DND-41 (cell line): Measurements from ENCODE around the gene MAPK1.

Experiments used
- ATAC-seq: fragments of 200-7000 bp; cut with Tn5 transposase; 3 replicates; pipeline ENCODE4 v1.9.1; 2021; ENCODE audit warnings: low read depth; ENCODE audit not compliant: insufficient read depth
- DNase-seq: peaks from one replicate; pipeline ENCODE4 v3.0.0-alpha.2; 2020
- H2AFZ ChIP-seq: 2 replicates; pipeline ENCODE4 v1.6.0; 2012; ENCODE audit warnings: low read depth, low read length
- H3K27ac ChIP-seq: 2 replicates; pipeline ENCODE4 v1.5.1; 2012; ENCODE audit warnings: low read length, inconsistent platforms
- H3K27me3 ChIP-seq: fragments of 200-600 bp; sonication (generic); 2 replicates; pipeline ENCODE4 v1.6.0; 2012; ENCODE audit warnings: low read length, mild to moderate bottlenecking, inconsistent platforms; ENCODE audit not compliant: insufficient read depth, poor library complexity
- H3K36me3 ChIP-seq: 2 replicates; pipeline ENCODE4 v1.5.1; 2012; ENCODE audit warnings: low read length, inconsistent platforms; ENCODE audit not compliant: insufficient read depth
- H3K4me1 ChIP-seq: 2 replicates; pipeline ENCODE4 v1.5.1; 2012; ENCODE audit warnings: mild to moderate bottlenecking, low read length; ENCODE audit not compliant: insufficient read depth
- H3K4me2 ChIP-seq: 2 replicates; pipeline ENCODE4 v1.6.0; 2012; ENCODE audit warnings: mild to moderate bottlenecking, moderate library complexity, low read length, inconsistent platforms; ENCODE audit not compliant: insufficient read depth
- H3K4me3 ChIP-seq, 2 experiments: fragments of 200-600 bp in 1 of 2; shearing (Covaris generic) in 1 of 2; 2 replicates each; pipeline ENCODE4 v1.5.1; 2012 to 2016; ENCODE audit warnings: inconsistent platforms in 2 of 2, low read length in 2 of 2, mild to moderate bottlenecking in 2 of 2, low read depth in 1 of 2, moderate library complexity in 1 of 2
- H3K79me2 ChIP-seq: 2 replicates; pipeline ENCODE4 v1.6.0; 2012; ENCODE audit warnings: low read length, inconsistent platforms; ENCODE audit not compliant: insufficient read depth
- H3K9ac ChIP-seq: 2 replicates; pipeline ENCODE4 v1.6.0; 2012; ENCODE audit warnings: low read depth, mild to moderate bottlenecking, inconsistent platforms, low read length, moderate library complexity
- H3K9me3 ChIP-seq: 2 replicates; pipeline ENCODE4 v1.5.1; 2012; ENCODE audit warnings: low read length, moderate library complexity, mild to moderate bottlenecking, inconsistent platforms; ENCODE audit not compliant: insufficient read depth, severe bottlenecking
- H4K20me1 ChIP-seq: 2 replicates; pipeline ENCODE4 v1.6.0; 2012; ENCODE audit warnings: low read length; ENCODE audit not compliant: insufficient read depth
- EZH2 ChIP-seq: IDR thresholded peaks from 3 replicates; pipeline ENCODE4 v1.6.1; 2012; ENCODE audit warnings: borderline replicate concordance, low read depth, mild to moderate bottlenecking, moderate library complexity, low read length, inconsistent platforms; ENCODE audit not compliant: severe bottlenecking
- TF ChIP-seq, protein P1 (sequence below): IDR thresholded peaks from 2 replicates; pipeline ENCODE4 v1.5.1; 2012; ENCODE audit warnings: borderline replicate concordance, low read length, moderate library complexity, mild to moderate bottlenecking; ENCODE audit not compliant: poor library complexity, severe bottlenecking; ENCODE audit errors: extremely low read depth

The MAPK1 gene

DNA sequence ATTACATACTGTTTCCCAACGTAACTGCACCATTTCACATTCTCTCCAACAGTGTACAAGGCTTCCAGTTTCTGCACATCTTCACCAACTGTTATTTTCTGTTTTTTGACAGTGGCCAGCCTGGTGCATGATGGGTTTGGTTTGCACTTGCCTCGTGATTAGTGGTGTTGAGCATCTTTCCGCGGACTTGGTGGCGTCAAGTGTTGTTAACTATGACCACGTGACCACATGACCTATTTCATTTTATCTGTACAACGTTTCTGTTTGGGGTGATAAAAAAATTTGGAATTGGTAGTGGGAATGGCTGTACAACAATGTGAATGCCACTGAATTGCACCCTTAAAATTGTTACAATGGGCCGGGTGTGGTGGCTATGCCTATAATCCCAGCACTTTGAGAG is 129.4 kb downstream of the MAPK1 start:
- Histone ChIP-seq H4K20me1 (no peaks in the 10 kb centered on the region), H3K9me3 (no peaks in the 10 kb centered on the region), H3K36me3 (peaks cover 5% of the 10 kb centered on the region; the same call in 1 of the 2 replicates), H3K4me3 (no peak overlapping the region), H3K79me2 (peaks cover 22% of the 10 kb centered on the region), H3K9ac (no peak overlapping the region), H3K27me3 (no peaks in the 10 kb centered on the region), H2AFZ (no peak overlapping the region), H3K4me2 (no peak overlapping the region), H3K27ac (no peak overlapping the region), H3K4me1 (peaks cover 40% of the 10 kb centered on the region)
- no peak for TF ChIP-seq EZH2
- TF ChIP-seq, protein P1, sequence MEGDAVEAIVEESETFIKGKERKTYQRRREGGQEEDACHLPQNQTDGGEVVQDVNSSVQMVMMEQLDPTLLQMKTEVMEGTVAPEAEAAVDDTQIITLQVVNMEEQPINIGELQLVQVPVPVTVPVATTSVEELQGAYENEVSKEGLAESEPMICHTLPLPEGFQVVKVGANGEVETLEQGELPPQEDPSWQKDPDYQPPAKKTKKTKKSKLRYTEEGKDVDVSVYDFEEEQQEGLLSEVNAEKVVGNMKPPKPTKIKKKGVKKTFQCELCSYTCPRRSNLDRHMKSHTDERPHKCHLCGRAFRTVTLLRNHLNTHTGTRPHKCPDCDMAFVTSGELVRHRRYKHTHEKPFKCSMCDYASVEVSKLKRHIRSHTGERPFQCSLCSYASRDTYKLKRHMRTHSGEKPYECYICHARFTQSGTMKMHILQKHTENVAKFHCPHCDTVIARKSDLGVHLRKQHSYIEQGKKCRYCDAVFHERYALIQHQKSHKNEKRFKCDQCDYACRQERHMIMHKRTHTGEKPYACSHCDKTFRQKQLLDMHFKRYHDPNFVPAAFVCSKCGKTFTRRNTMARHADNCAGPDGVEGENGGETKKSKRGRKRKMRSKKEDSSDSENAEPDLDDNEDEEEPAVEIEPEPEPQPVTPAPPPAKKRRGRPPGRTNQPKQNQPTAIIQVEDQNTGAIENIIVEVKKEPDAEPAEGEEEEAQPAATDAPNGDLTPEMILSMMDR: no peak
- DNase-seq (no peak), ATAC-seq (no peak)

DNA sequence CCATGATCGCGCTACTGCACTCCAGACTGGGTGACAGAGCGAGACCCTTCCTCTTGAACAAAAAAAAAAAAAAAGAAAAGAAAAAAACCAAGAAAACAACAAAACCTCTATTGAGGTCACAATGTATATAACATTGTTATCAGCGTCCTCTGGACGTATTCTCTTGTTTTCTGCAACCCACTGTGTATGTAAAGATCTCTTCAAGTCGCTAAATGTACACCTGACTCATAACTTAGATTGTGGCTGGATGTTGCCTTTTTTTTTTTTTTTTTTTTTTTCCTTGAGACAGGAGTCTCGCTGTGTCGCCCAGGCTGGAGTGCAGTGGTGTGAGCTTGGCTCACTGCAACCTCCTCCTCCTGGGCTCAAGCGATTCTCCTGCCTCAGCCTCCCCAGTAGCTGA is 130.5 kb downstream of the MAPK1 start:
- H3K27ac ChIP-seq: no peak overlapping the region
- no peak for ATAC-seq
- no peaks in the 10 kb centered on the region for H3K9me3 ChIP-seq
- TF ChIP-seq, protein P1: no peak
- no peak for TF ChIP-seq EZH2
- H4K20me1 ChIP-seq: no peaks in the 10 kb centered on the region
- no peak overlapping the region for H2AFZ ChIP-seq
- no peak for DNase-seq
- no peaks in the 10 kb centered on the region for H3K27me3 ChIP-seq
- peaks cover 33% of the 10 kb centered on the region for H3K79me2 ChIP-seq
- no peak overlapping the region for H3K9ac ChIP-seq
- peaks cover 46% of the 10 kb centered on the region for H3K4me1 ChIP-seq
- no peak overlapping the region for H3K4me2 ChIP-seq
- H3K4me3 ChIP-seq: no peak overlapping the region
- peaks cover 5% of the 10 kb centered on the region; the same call in 1 of the 2 replicates for H3K36me3 ChIP-seq

DNA sequence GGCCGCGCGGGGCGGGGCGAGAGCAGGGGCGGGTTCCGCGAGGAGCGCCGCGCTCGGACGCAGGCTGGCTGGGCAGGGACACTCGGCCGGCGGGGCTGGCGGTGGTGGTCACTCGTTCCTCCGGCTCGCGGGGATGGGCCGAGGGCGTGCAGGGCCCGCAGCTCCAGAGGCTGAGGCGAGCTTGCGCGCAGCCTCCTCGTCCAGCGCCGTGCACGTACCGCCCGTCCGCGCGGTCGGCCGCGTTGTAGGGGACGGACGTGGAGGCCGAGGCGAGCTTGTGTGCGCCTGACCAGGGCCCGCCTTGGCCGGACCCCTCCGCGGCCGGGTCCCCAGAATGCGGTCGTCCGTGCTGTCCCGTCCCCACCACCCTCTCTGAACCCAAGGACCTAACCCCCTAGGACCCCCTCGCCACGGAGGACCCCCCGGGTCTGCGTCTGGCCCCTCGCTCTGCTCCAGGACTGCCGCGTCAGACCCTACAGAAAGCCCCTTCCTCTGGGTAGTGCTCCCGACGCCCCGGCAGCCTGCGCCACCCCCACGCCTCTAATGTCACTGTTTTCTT is 131.3 kb downstream of the MAPK1 start:
- Histone ChIP-seq H3K27me3 (no peaks in the 10 kb centered on the region), H3K4me3 (no peak overlapping the region; a peak in 1 of 4 replicates), H3K27ac (no peak overlapping the region), H3K4me2 (peak overlapping the region; percentile 98), H3K79me2 (peaks cover 41% of the 10 kb centered on the region), H3K9me3 (no peaks in the 10 kb centered on the region), H3K36me3 (peaks cover 5% of the 10 kb centered on the region), H3K4me1 (peaks cover 50% of the 10 kb centered on the region), H4K20me1 (0 out of 2 replicates have a peak, but pooled peaks cover 4% of the 10 kb centered on the region), H2AFZ (peak overlapping the region; percentile 65), H3K9ac (no peak overlapping the region)
- TF ChIP-seq EZH2: no peak
- TF ChIP-seq, protein P1: no peak
- ATAC-seq: no peak
- DNase-seq: no peak
